Spleen (tissue), 7 donors: ENCODE measurements around the gene TRIM32.

Experiments
- POLR2A ChIP-seq, 3 donors: fragments of 450-650 bp; IDR thresholded peaks; one replicate each; pipeline ENCODE4 v1.5.1; 2017; ENCODE audit warnings: antibody characterized with exemption in 3 of 3, mild to moderate bottlenecking in 1 of 3
- POLR2AphosphoS5 ChIP-seq, 3 donors: sonication (generic); formaldehyde crosslinking; IDR thresholded peaks; one replicate each; pipeline ENCODE4 v1.5.1; 2017; ENCODE audit warnings: antibody characterized with exemption in 3 of 3
- TF ChIP-seq, protein P1 (sequence below), 11 experiments: fragments of 200-600 bp in 7 of 11; fragments of 450-650 bp in 4 of 11; sonication (generic) in 4 of 11; IDR thresholded peaks in 8 of 11; conservative IDR thresholded peaks in 3 of 11; 1 replicate in 7 of 11; 2 replicates in 4 of 11; pipeline versions ENCODE4 v1.4.0 to v1.8.0; 2016 to 2021; ENCODE audit warnings: antibody characterized with exemption in 11 of 11, inconsistent platforms in 4 of 11, mild to moderate bottlenecking in 1 of 11
- donor health status: DM: no; HTN: no; CAD: no; lungs with moderate emphysema.
- donor health status: DM: no; HTN: no; CAD: no.
- donor health status: DM: no; HTN: no; CAD: no.

- TF ChIP-seq, protein P1, sequence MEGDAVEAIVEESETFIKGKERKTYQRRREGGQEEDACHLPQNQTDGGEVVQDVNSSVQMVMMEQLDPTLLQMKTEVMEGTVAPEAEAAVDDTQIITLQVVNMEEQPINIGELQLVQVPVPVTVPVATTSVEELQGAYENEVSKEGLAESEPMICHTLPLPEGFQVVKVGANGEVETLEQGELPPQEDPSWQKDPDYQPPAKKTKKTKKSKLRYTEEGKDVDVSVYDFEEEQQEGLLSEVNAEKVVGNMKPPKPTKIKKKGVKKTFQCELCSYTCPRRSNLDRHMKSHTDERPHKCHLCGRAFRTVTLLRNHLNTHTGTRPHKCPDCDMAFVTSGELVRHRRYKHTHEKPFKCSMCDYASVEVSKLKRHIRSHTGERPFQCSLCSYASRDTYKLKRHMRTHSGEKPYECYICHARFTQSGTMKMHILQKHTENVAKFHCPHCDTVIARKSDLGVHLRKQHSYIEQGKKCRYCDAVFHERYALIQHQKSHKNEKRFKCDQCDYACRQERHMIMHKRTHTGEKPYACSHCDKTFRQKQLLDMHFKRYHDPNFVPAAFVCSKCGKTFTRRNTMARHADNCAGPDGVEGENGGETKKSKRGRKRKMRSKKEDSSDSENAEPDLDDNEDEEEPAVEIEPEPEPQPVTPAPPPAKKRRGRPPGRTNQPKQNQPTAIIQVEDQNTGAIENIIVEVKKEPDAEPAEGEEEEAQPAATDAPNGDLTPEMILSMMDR (IDR thresholded peaks at IDR 0.05 in 8 of 11, conservative IDR thresholded peaks at IDR 0.05 in 3 of 11) = no peak
- no peak for TF ChIP-seq POLR2A (IDR thresholded peaks at IDR 0.05)
- no peak for TF ChIP-seq POLR2AphosphoS5 (IDR thresholded peaks at IDR 0.05)
Measured at GRCh38 chr9:116693233-116693731, 6.2 kb downstream of the TRIM32 start.
